HepG2 (cell line): ENCODE results near the gene FSD2. TPM values are rescaled to one million over a fixed set of nuclear protein-coding genes. Genes with fewer than 3 reads are reported as not detected.

Source experiments
- ATAD3A ChIP-seq: sonication (generic); formaldehyde crosslinking; IDR thresholded peaks from 2 replicates; pipeline ENCODE4 v1.4.0; 2020; ENCODE audit warnings: missing genetic modification reagents
- EP300 ChIP-seq, 3 experiments: sonication (generic) in 1 of 3; formaldehyde crosslinking in 1 of 3; IDR thresholded peaks; 2 replicates each; pipeline versions ENCODE4 v1.5.1 to v1.6.1; 2011 to 2020; ENCODE audit warnings: low read depth in 2 of 3, low read length in 2 of 3, borderline replicate concordance in 1 of 3, improper control_type of control experiment in 1 of 3, mild to moderate bottlenecking in 1 of 3, missing genetic modification reagents in 1 of 3, moderate library complexity in 1 of 3
- HES4 ChIP-seq: sonication (generic); formaldehyde crosslinking; IDR thresholded peaks from 2 replicates; pipeline ENCODE4 v1.9.0; 2021; ENCODE audit warnings: mild to moderate bottlenecking, missing genetic modification reagents, borderline replicate concordance
- KDM5A ChIP-seq: fragments of 200-600 bp; sonication (generic); IDR thresholded peaks from 2 replicates; pipeline ENCODE4 v1.7.0; 2018; ENCODE audit warnings: antibody characterized with exemption, mild to moderate bottlenecking, low read length, borderline replicate concordance
- MLLT10 ChIP-seq: sonication (generic); formaldehyde crosslinking; IDR thresholded peaks from 2 replicates; pipeline ENCODE4 v1.4.0; 2020; ENCODE audit warnings: missing genetic modification reagents
- RARA ChIP-seq: IDR thresholded peaks from 2 replicates; pipeline ENCODE4 v1.6.1; 2016; ENCODE audit warnings: missing genetic modification reagents, missing compliant biosample characterization
- SMYD3 ChIP-seq: sonication (generic); formaldehyde crosslinking; IDR thresholded peaks from 2 replicates; pipeline ENCODE4 v1.8.1; 2023; ENCODE audit warnings: mild to moderate bottlenecking, missing genetic modification reagents
- THYN1 ChIP-seq: sonication (generic); formaldehyde crosslinking; IDR thresholded peaks from 2 replicates; pipeline ENCODE4 v1.8.1; 2023; ENCODE audit warnings: low read depth, mild to moderate bottlenecking, moderate library complexity, missing genetic modification reagents, borderline replicate concordance
- ZBTB38 ChIP-seq: sonication (generic); formaldehyde crosslinking; IDR thresholded peaks from 2 replicates; pipeline ENCODE4 v1.5.1; 2020; ENCODE audit warnings: mild to moderate bottlenecking, missing genetic modification reagents
- ZNF326 ChIP-seq: sonication (generic); formaldehyde crosslinking; IDR thresholded peaks from 2 replicates; pipeline ENCODE4 v1.4.0; 2020; ENCODE audit warnings: missing genetic modification reagents, borderline replicate concordance
- ZNF550 ChIP-seq: sonication (generic); formaldehyde crosslinking; IDR thresholded peaks from 2 replicates; pipeline ENCODE4 v1.4.0; 2020; ENCODE audit warnings: mild to moderate bottlenecking, missing genetic modification reagents, borderline replicate concordance
- ZNF782 ChIP-seq: sonication (generic); formaldehyde crosslinking; IDR thresholded peaks from 2 replicates; pipeline ENCODE4 v1.4.0; 2020; ENCODE audit warnings: missing genetic modification reagents, mild to moderate bottlenecking, borderline replicate concordance
- polyA plus RNA-seq, 8 experiments: library from polyadenylated mRNA; depleted of rRNA in 3 of 8; stranded (reverse) in 7 of 8; unstranded in 1 of 8; fragments of >200 nt; fragmentation: Illumina TruSeq in 4 of 8; extraction: Trizol in 4 of 8; gene quantifications; 2 replicates each; pipeline versions ENCODE4 v1.2.1 to v1.2.3, GENCODE V29; 2011 to 2016; ENCODE audit warnings: low read depth in 4 of 8, missing spikeins in 1 of 8, mixed read lengths in 1 of 8; ENCODE audit not compliant: insufficient read depth in 1 of 8
- total RNA-seq, 5 experiments: library from RNA; depleted of rRNA; stranded (reverse); fragments of >200 nt; fragmentation: Illumina TruSeq; extraction: Trizol; gene quantifications; 2 replicates each; pipeline ENCODE4 v1.2.3, GENCODE V29; 2016; ENCODE audit warnings: low read depth in 1 of 5
- TF ChIP-seq, protein P1 (sequence below): sonication (generic); formaldehyde crosslinking; IDR thresholded peaks from 2 replicates; pipeline ENCODE4 v1.4.0; 2020; ENCODE audit warnings: missing genetic modification reagents
- TF ChIP-seq, protein P2 (sequence below): sonication (generic); formaldehyde crosslinking; IDR thresholded peaks from 2 replicates; pipeline ENCODE4 v1.4.0; 2020; ENCODE audit warnings: mild to moderate bottlenecking, missing genetic modification reagents
- TF ChIP-seq, protein P3 (sequence below): sonication (generic); formaldehyde crosslinking; IDR thresholded peaks from 2 replicates; pipeline ENCODE4 v1.5.0; 2020; ENCODE audit warnings: mild to moderate bottlenecking, missing genetic modification reagents, moderate library complexity
- TF ChIP-seq, protein P4 (sequence below), 2 experiments: sonication (generic) in 1 of 2; formaldehyde crosslinking in 1 of 2; IDR thresholded peaks; 2 replicates each; pipeline versions ENCODE4 v1.6.1 to v1.9.0; 2014 to 2022; ENCODE audit warnings: antibody characterized with exemption in 1 of 2, borderline replicate concordance in 1 of 2, inconsistent platforms in 1 of 2, low read depth in 1 of 2, missing genetic modification reagents in 1 of 2
- TF ChIP-seq, protein P5 (sequence below): sonication (generic); formaldehyde crosslinking; IDR thresholded peaks from 2 replicates; pipeline ENCODE4 v1.5.1; 2020; ENCODE audit warnings: missing genetic modification reagents, mild to moderate bottlenecking, borderline replicate concordance

Gene FSD2
- total and polyA plus RNA-seq, 2 of the 13 experiments (the other 11 are each of a cell fraction or from before 2014, with no cell fraction given): not detected

DNA sequence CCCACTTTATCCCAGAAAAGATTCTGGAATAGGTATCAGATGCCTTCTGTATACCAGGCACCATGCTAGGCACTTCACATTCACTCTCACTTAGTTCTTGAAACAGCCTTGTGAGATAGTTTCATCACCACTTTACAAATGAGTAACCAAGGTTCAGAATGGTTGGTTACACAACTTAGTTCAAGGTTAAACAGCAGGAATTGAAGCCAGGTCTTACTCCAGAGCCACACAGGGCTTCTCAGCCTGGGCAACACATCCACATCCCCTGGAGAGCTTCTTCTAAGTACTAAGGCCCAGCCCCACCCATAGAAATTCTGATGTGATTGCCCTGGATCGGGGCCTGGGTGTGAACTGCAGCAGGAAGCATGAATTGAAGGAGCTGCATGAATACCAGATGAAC lies 22.2 kb upstream of the FSD2 start (continued):
- TF ChIP-seq, protein P1, sequence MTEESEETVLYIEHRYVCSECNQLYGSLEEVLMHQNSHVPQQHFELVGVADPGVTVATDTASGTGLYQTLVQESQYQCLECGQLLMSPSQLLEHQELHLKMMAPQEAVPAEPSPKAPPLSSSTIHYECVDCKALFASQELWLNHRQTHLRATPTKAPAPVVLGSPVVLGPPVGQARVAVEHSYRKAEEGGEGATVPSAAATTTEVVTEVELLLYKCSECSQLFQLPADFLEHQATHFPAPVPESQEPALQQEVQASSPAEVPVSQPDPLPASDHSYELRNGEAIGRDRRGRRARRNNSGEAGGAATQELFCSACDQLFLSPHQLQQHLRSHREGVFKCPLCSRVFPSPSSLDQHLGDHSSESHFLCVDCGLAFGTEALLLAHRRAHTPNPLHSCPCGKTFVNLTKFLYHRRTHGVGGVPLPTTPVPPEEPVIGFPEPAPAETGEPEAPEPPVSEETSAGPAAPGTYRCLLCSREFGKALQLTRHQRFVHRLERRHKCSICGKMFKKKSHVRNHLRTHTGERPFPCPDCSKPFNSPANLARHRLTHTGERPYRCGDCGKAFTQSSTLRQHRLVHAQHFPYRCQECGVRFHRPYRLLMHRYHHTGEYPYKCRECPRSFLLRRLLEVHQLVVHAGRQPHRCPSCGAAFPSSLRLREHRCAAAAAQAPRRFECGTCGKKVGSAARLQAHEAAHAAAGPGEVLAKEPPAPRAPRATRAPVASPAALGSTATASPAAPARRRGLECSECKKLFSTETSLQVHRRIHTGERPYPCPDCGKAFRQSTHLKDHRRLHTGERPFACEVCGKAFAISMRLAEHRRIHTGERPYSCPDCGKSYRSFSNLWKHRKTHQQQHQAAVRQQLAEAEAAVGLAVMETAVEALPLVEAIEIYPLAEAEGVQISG: 0 out of 2 replicates have a peak, but pooled peaks have one; percentile 31
- TF ChIP-seq ZBTB38 (CRISPR knock-in tag) (no peak), ZNF326 (no peak), HES4 (CRISPR knock-in tag) (no peak), ZNF782 (CRISPR knock-in tag) (no peak), SMYD3 (CRISPR knock-in tag) (no peak), THYN1 (CRISPR knock-in tag) (no peak), ZNF550 (CRISPR knock-in tag) (no peak), RARA (peak; percentile 58), EP300 (IDR thresholded peaks at IDR 0.05; ENCODE audit: low read depth in 2 of 2, low read length in 2 of 2) (no peak), EP300 (CRISPR knock-in tag; IDR thresholded peaks at IDR 0.05; ENCODE audit: borderline replicate concordance) (no peak), MLLT10 (CRISPR knock-in tag) (no peak), ATAD3A (CRISPR knock-in tag) (no peak), KDM5A (no peak)
- TF ChIP-seq, protein P2, sequence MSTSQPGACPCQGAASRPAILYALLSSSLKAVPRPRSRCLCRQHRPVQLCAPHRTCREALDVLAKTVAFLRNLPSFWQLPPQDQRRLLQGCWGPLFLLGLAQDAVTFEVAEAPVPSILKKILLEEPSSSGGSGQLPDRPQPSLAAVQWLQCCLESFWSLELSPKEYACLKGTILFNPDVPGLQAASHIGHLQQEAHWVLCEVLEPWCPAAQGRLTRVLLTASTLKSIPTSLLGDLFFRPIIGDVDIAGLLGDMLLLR (CRISPR knock-in tag): no peak
- TF ChIP-seq, protein P3, sequence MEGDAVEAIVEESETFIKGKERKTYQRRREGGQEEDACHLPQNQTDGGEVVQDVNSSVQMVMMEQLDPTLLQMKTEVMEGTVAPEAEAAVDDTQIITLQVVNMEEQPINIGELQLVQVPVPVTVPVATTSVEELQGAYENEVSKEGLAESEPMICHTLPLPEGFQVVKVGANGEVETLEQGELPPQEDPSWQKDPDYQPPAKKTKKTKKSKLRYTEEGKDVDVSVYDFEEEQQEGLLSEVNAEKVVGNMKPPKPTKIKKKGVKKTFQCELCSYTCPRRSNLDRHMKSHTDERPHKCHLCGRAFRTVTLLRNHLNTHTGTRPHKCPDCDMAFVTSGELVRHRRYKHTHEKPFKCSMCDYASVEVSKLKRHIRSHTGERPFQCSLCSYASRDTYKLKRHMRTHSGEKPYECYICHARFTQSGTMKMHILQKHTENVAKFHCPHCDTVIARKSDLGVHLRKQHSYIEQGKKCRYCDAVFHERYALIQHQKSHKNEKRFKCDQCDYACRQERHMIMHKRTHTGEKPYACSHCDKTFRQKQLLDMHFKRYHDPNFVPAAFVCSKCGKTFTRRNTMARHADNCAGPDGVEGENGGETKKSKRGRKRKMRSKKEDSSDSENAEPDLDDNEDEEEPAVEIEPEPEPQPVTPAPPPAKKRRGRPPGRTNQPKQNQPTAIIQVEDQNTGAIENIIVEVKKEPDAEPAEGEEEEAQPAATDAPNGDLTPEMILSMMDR (CRISPR knock-in tag): no peak
- TF ChIP-seq, protein P4, sequence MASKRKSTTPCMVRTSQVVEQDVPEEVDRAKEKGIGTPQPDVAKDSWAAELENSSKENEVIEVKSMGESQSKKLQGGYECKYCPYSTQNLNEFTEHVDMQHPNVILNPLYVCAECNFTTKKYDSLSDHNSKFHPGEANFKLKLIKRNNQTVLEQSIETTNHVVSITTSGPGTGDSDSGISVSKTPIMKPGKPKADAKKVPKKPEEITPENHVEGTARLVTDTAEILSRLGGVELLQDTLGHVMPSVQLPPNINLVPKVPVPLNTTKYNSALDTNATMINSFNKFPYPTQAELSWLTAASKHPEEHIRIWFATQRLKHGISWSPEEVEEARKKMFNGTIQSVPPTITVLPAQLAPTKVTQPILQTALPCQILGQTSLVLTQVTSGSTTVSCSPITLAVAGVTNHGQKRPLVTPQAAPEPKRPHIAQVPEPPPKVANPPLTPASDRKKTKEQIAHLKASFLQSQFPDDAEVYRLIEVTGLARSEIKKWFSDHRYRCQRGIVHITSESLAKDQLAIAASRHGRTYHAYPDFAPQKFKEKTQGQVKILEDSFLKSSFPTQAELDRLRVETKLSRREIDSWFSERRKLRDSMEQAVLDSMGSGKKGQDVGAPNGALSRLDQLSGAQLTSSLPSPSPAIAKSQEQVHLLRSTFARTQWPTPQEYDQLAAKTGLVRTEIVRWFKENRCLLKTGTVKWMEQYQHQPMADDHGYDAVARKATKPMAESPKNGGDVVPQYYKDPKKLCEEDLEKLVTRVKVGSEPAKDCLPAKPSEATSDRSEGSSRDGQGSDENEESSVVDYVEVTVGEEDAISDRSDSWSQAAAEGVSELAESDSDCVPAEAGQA (IDR thresholded peaks at IDR 0.05; ENCODE audit: low read depth): no peak
- TF ChIP-seq, protein P4 (CRISPR knock-in tag; IDR thresholded peaks at IDR 0.05; ENCODE audit: borderline replicate concordance): no peak
- TF ChIP-seq, protein P5, sequence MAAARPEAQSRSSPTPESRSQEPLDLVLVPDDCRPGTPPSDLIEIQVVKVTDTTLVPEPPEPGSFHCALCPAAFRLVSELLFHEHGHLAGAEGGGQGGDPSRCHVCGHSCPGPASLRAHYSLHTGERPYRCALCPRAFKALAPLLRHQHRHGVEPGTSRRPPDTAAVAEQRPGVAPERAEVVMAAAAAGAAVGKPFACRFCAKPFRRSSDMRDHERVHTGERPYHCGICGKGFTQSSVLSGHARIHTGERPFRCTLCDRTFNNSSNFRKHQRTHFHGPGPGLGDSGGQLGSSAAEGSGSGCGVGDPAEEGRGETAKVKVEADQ: no peak
